HEK293 (cell line): Measurements from ENCODE around the gene ITGB5.
A peak's percentile ranks its signal among the peaks of the same experiment; 100 is the strongest.

Experiments used
- CTCF ChIA-PET: fragments of 350-600 bp; formaldehyde crosslinking; extraction: SDS; loops from one replicate; lab custom pipeline; 2021; ENCODE audit warnings: antibody characterized with exemption; lab: Yijun Ruan, JAX
- POLR2A ChIA-PET: fragments of 300-600 bp; formaldehyde crosslinking; extraction: SDS; loops from one replicate; lab custom pipeline; 2020; ENCODE audit warnings: antibody characterized with exemption, inconsistent platforms; lab: Yijun Ruan, JAX
- H3K27ac ChIP-seq: fragments of 200-500 bp; sonication (Bioruptor generic); 2 replicates; pipeline ENCODE4 v1.5.1; 2014; ENCODE audit warnings: low read depth, low read length, control low read depth, inconsistent platforms; ENCODE audit errors: extremely low read depth
- H3K36me3 ChIP-seq, 2 experiments: fragments of 200-500 bp in 1 of 2; sonication (Bioruptor generic) in 1 of 2; 1 replicate in 1 of 2; 2 replicates in 1 of 2; pipeline ENCODE4 v1.5.1; 2014 to 2017; ENCODE audit warnings: inconsistent platforms in 2 of 2, low read length in 2 of 2; ENCODE audit not compliant: control insufficient read depth in 2 of 2, insufficient read depth in 1 of 2
- H3K4me1 ChIP-seq: fragments of 200-500 bp; sonication (Bioruptor generic); 2 replicates; pipeline ENCODE4 v1.5.1; 2014; ENCODE audit warnings: mild to moderate bottlenecking, low read length, inconsistent platforms; ENCODE audit not compliant: control insufficient read depth, insufficient read depth
- H3K4me3 ChIP-seq: 2 replicates; pipeline ENCODE4 v1.5.1; 2011; ENCODE audit warnings: low read depth, mild to moderate bottlenecking, control low read depth, low read length, moderate library complexity
- H3K9me3 ChIP-seq: fragments of 200-500 bp; sonication (Bioruptor generic); 2 replicates; pipeline ENCODE4 v1.5.1; 2014; ENCODE audit warnings: low read depth, low read length, inconsistent platforms; ENCODE audit not compliant: control insufficient read depth, insufficient read depth
- GLI2 ChIP-seq: fragments of 450-650 bp; formaldehyde crosslinking; IDR thresholded peaks from 2 replicates; pipeline ENCODE4; 2017; ENCODE audit warnings: missing biosample characterization, missing genetic modification characterization, low read depth, borderline replicate concordance
- GLIS1 ChIP-seq: fragments of 450-650 bp; formaldehyde crosslinking; IDR thresholded peaks from 2 replicates; pipeline ENCODE4 v1.5.1; 2016; ENCODE audit warnings: missing biosample characterization, missing genetic modification characterization
- HIC1 ChIP-seq: fragments of 450-650 bp; formaldehyde crosslinking; IDR thresholded peaks from 2 replicates; pipeline ENCODE4 v1.5.1; 2016; ENCODE audit warnings: missing biosample characterization, missing genetic modification characterization
- HOXA7 ChIP-seq: sonication (generic); formaldehyde crosslinking; IDR thresholded peaks from 2 replicates; pipeline ENCODE4 v1.8.1; 2022; ENCODE audit warnings: missing genetic modification reagents, borderline replicate concordance
- KLF1 ChIP-seq: fragments of 450-650 bp; formaldehyde crosslinking; IDR thresholded peaks from 2 replicates; pipeline ENCODE4 v1.5.1; 2016; ENCODE audit warnings: missing biosample characterization, missing genetic modification characterization
- PRDM1 ChIP-seq: fragments of 450-650 bp; formaldehyde crosslinking; IDR thresholded peaks from 2 replicates; pipeline ENCODE4; 2016; ENCODE audit warnings: missing biosample characterization, missing genetic modification characterization
- PRDM10 ChIP-seq: fragments of 450-650 bp; formaldehyde crosslinking; IDR thresholded peaks from 2 replicates; pipeline ENCODE4 v1.5.1; 2016; ENCODE audit warnings: missing biosample characterization, missing genetic modification characterization
- RBAK ChIP-seq: fragments of 450-650 bp; formaldehyde crosslinking; IDR thresholded peaks from 2 replicates; pipeline ENCODE4 v1.5.1; 2016; ENCODE audit warnings: missing biosample characterization, missing genetic modification characterization
- ZBTB1 ChIP-seq: fragments of 450-650 bp; formaldehyde crosslinking; IDR thresholded peaks from 2 replicates; pipeline ENCODE4 v1.5.1; 2016; ENCODE audit warnings: missing biosample characterization, missing genetic modification characterization
- ZBTB10 ChIP-seq: fragments of 450-650 bp; formaldehyde crosslinking; IDR thresholded peaks from 2 replicates; pipeline ENCODE4 v1.5.1; 2016; ENCODE audit warnings: missing biosample characterization, missing genetic modification characterization
- ZBTB20 ChIP-seq: fragments of 450-650 bp; formaldehyde crosslinking; IDR thresholded peaks from 2 replicates; pipeline ENCODE4 v1.5.1; 2016; ENCODE audit warnings: missing biosample characterization, missing genetic modification characterization
- ZNF138 ChIP-seq: fragments of 450-650 bp; formaldehyde crosslinking; IDR thresholded peaks from 2 replicates; pipeline ENCODE4 v1.5.1; 2016; ENCODE audit warnings: missing biosample characterization, missing genetic modification characterization, borderline replicate concordance
- ZNF146 ChIP-seq: fragments of 450-650 bp; formaldehyde crosslinking; IDR thresholded peaks from 2 replicates; pipeline ENCODE4 v1.5.1; 2016; ENCODE audit warnings: missing biosample characterization, missing genetic modification characterization
- ZNF184 ChIP-seq: fragments of 450-650 bp; IDR thresholded peaks from 2 replicates; pipeline ENCODE4 v1.5.1; 2018; ENCODE audit warnings: missing biosample characterization, mild to moderate bottlenecking, missing genetic modification characterization
- ZNF394 ChIP-seq: fragments of 450-650 bp; formaldehyde crosslinking; IDR thresholded peaks from 2 replicates; pipeline ENCODE4 v1.5.1; 2016; ENCODE audit warnings: missing biosample characterization, missing genetic modification characterization, mild to moderate bottlenecking, moderate library complexity, borderline replicate concordance
- ZNF404 ChIP-seq: fragments of 450-650 bp; formaldehyde crosslinking; IDR thresholded peaks from 2 replicates; pipeline ENCODE4 v1.5.1; 2017; ENCODE audit warnings: missing biosample characterization, missing genetic modification characterization
- ZNF449 ChIP-seq: fragments of 450-650 bp; formaldehyde crosslinking; IDR thresholded peaks from 2 replicates; pipeline ENCODE4 v1.5.1; 2017; ENCODE audit warnings: missing biosample characterization, mild to moderate bottlenecking, missing genetic modification characterization, moderate library complexity
- ZNF639 ChIP-seq: fragments of 450-650 bp; formaldehyde crosslinking; IDR thresholded peaks from 2 replicates; pipeline ENCODE4 v1.5.1; 2016; ENCODE audit warnings: missing biosample characterization, missing genetic modification characterization
- ZSCAN4 ChIP-seq: fragments of 450-650 bp; formaldehyde crosslinking; IDR thresholded peaks from 2 replicates; pipeline ENCODE4 v1.5.1; 2017; ENCODE audit warnings: missing biosample characterization, missing genetic modification characterization

The ITGB5 gene

GRCh38 chr3:124881976-124882697 lies 5.0 kb downstream of the ITGB5 start:
- no peaks in the 10 kb centered on the region for H3K9me3 ChIP-seq
- H3K4me1 ChIP-seq: no peaks in the 10 kb centered on the region
- H3K4me3 ChIP-seq: no peak overlapping the region
- POLR2A ChIA-PET: no interaction called here
- CTCF ChIA-PET: interaction anchor here (0.5 to 1.0 kb wide), 2 partner anchors 47 to 253 kb away, joined by 3 read pairs; no protein-coding TSS in a partner anchor
- H3K27ac ChIP-seq: no peak overlapping the region
- TF ChIP-seq ZNF449 (tag by site-specific recombination): no peak
- TF ChIP-seq ZNF138 (tag by site-specific recombination): no peak
- TF ChIP-seq PRDM1: peak; percentile 72
- no peaks in the 10 kb centered on the region for H3K36me3 ChIP-seq

- Histone ChIP-seq H3K36me3 (no peaks in the 10 kb centered on the region), H3K4me1 (no peaks in the 10 kb centered on the region), H3K27ac (no peak overlapping the region), H3K9me3 (no peaks in the 10 kb centered on the region), H3K4me3 (no peak overlapping the region)
- POLR2A ChIA-PET: no interaction called here
- TF ChIP-seq KLF1 (tag by site-specific recombination): no peak
- no peak for TF ChIP-seq HOXA7
- TF ChIP-seq PRDM10: no peak
- TF ChIP-seq ZNF184 (tag by site-specific recombination): no peak
- TF ChIP-seq ZNF404 (tag by site-specific recombination): no peak
- TF ChIP-seq ZNF146 (tag by site-specific recombination): no peak
- TF ChIP-seq GLIS1 (tag by site-specific recombination): no peak
- TF ChIP-seq RBAK (tag by site-specific recombination): no peak
- no peak for TF ChIP-seq HIC1 (tag by site-specific recombination)
- TF ChIP-seq ZBTB10 (tag by site-specific recombination): no peak
- TF ChIP-seq ZNF394 (tag by site-specific recombination): no peak
- no peak for TF ChIP-seq ZBTB1
- no peak for TF ChIP-seq ZNF639 (tag by site-specific recombination)
- TF ChIP-seq ZBTB20 (tag by site-specific recombination): no peak
- no peak for TF ChIP-seq ZSCAN4
- TF ChIP-seq GLI2: no peak
- CTCF ChIA-PET: no interaction called here
These were observed 7.9 kb downstream of the ITGB5 start for GRCh38 chr3:124879337-124879680.
